Measurements from ENCODE around the gene SLC45A1.

DNA sequence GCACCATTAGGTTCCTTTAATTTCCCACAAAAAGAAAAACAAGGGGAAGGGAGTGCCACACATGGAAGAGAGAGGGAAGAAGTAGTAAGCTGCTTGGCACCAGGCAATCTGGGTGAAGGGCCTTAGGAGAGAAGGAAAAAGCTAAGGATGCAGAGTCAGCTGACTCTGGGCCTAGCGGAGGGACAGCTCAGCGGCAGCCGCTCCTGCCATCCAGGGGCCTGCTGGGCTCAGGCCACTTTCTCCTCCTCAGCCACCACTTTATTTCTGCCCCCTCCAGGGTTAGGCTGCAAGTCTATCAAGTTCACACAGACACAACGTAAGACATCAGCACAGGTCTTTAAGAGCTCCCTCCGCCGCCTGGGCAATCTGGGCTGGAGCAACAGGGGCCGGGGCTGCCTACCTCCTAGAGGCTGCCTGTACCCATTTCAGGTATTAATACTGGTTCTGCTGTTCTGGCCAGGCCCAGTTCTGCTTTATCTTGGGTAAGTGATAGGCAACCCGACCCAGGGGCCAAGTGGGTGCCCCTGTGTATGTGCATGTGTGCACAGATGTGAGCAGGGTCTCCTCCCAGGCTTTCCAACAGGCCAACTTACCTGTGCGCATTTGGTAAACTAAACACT is 53.6 kb downstream of the SLC45A1 start:
- TF ChIP-seq, protein P1, sequence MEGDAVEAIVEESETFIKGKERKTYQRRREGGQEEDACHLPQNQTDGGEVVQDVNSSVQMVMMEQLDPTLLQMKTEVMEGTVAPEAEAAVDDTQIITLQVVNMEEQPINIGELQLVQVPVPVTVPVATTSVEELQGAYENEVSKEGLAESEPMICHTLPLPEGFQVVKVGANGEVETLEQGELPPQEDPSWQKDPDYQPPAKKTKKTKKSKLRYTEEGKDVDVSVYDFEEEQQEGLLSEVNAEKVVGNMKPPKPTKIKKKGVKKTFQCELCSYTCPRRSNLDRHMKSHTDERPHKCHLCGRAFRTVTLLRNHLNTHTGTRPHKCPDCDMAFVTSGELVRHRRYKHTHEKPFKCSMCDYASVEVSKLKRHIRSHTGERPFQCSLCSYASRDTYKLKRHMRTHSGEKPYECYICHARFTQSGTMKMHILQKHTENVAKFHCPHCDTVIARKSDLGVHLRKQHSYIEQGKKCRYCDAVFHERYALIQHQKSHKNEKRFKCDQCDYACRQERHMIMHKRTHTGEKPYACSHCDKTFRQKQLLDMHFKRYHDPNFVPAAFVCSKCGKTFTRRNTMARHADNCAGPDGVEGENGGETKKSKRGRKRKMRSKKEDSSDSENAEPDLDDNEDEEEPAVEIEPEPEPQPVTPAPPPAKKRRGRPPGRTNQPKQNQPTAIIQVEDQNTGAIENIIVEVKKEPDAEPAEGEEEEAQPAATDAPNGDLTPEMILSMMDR (IDR thresholded peaks at IDR 0.05) = no peak
- no peak for TF ChIP-seq POLR2A (IDR thresholded peaks at IDR 0.05)

Data from suprapubic skin (tissue), 3 donors.